IPS-18a (cell line): ENCODE data around the gene AHDC1.
A peak's percentile ranks its signal among the peaks of the same experiment; 100 is the strongest.

ENCODE experiments used
- H3K27ac ChIP-seq: one replicate; pipeline ENCODE4 v1.5.1; 2013; ENCODE audit warnings: low read length
- H3K27me3 ChIP-seq: one replicate; pipeline ENCODE4 v1.6.1; 2013; ENCODE audit warnings: mild to moderate bottlenecking, low read length; ENCODE audit not compliant: control insufficient read depth, insufficient read depth
- H3K36me3 ChIP-seq: one replicate; pipeline ENCODE4 v1.6.1; 2013; ENCODE audit warnings: low read depth, low read length; ENCODE audit not compliant: control insufficient read depth
- H3K4me1 ChIP-seq: one replicate; pipeline ENCODE4 v1.6.1; 2013; ENCODE audit warnings: low read depth, low read length; ENCODE audit not compliant: control insufficient read depth
- H3K4me3 ChIP-seq: one replicate; pipeline ENCODE4 v1.5.1; 2013; ENCODE audit warnings: low read length
- H3K9ac ChIP-seq: one replicate; pipeline ENCODE4 v1.6.1; 2013; ENCODE audit warnings: mild to moderate bottlenecking, low read length, moderate library complexity
- H3K9me3 ChIP-seq: one replicate; pipeline ENCODE4 v1.6.1; 2013; ENCODE audit warnings: low read depth, low read length; ENCODE audit not compliant: control insufficient read depth

AHDC1 gene

DNA sequence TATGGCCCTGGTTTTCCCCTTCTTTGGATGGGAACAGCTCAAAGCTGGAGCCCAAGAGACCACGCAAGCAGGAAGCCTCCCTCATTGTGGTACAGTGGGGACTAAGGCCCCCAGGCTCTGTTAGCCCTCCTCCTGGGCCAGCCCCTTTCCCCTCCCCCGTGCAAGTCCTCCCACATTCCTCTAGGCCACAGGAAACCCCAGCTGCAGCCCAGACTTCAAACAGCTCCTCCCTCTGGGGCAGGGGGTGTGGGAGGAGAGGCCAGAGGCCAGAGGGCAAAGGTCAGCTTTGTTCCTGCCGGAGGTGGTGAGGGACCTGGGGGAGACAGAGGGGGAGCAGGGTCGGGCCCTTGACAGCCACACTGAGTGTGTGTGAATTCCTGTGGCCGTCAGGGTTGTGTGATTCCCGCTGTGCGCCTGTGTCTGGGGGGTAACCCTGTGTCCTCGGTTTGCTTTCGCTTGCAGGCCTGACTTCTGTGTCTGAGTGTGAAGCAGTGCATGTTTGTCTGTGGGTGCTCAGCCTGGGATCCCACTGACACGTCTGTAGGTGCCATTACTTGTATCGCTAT, 3.4 kb upstream of the AHDC1 start:
- Histone ChIP-seq H3K4me3 (peak overlapping the region; percentile 31), H3K4me1 (peaks cover 37% of the 10 kb centered on the region), H3K27ac (peak overlapping the region; percentile 48), H3K36me3 (no peaks in the 10 kb centered on the region), H3K9me3 (no peaks in the 10 kb centered on the region), H3K27me3 (peaks cover 6% of the 10 kb centered on the region), H3K9ac (no peak overlapping the region)

DNA sequence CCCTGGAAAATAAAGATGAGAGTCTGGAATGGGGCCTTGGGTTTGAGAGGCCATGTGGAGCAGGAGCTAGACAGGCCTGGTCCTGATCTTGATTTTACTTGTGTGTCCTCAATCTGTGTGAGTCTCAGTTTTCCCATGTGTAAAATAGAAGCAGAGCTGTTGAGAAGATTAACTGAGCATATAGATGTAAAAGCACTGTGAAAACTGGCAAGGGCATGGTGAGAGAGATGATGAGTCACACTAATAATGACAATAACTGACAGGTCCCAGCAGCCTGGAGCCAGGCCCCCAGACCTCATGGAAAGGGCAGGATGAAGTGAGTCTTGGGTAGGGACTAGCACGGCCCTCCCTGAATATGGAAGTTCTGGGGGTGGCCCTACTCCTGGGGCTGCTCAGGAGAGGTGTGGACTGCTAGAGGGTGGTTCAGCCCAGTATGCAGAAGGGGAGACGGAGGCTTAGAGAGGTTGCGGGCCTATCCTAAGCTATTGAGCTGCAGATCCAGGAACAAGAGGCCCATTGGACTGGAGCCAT, 2.8 kb upstream of the AHDC1 start:
- peak overlapping the region; percentile 6 for H3K9ac ChIP-seq
- H3K4me3 ChIP-seq: peak overlapping the region; percentile 31
- peak overlapping the region; percentile 48 for H3K27ac ChIP-seq
- H3K36me3 ChIP-seq: no peaks in the 10 kb centered on the region
- H3K4me1 ChIP-seq: peaks cover 39% of the 10 kb centered on the region
- H3K27me3 ChIP-seq: peaks cover 6% of the 10 kb centered on the region
- H3K9me3 ChIP-seq: no peaks in the 10 kb centered on the region

- peak overlapping the region; percentile 39 for H3K4me3 ChIP-seq
- no peaks in the 10 kb centered on the region for H3K9me3 ChIP-seq
- peak overlapping the region; percentile 6 for H3K9ac ChIP-seq
- peaks cover 46% of the 10 kb centered on the region for H3K4me1 ChIP-seq
- H3K27ac ChIP-seq: no peak overlapping the region
- peaks cover 6% of the 10 kb centered on the region for H3K27me3 ChIP-seq
- H3K36me3 ChIP-seq: no peaks in the 10 kb centered on the region
These were observed 2.1 kb upstream of the AHDC1 start for GRCh38 chr1:27605796-27606707.

DNA sequence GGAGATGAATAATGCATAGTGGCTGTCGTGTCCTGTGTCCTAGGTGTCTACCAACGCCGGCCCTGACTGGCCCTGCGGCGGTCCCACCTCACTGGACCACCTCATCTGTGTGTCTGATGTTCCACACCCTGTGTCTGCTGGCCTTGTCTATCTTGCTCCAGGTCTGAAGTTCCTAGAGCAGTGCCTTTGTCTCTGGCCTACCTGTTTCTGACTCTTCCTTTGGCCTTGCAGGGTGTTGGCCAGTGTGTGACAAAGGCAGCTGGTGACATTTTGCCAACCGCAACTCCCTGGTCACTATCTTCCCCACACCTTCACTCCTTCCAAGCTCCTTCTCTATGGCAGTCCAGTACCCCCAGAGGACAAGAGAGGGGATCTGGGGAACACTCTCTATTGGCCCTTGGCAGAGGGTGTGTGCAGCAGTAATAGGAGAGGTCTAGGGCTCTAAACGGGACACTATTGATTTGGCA, 1.4 kb upstream of the AHDC1 start:
- Histone ChIP-seq H3K27ac (no peak overlapping the region), H3K36me3 (no peaks in the 10 kb centered on the region), H3K27me3 (peaks cover 6% of the 10 kb centered on the region), H3K9ac (no peak overlapping the region), H3K4me3 (peak overlapping the region; percentile 39), H3K9me3 (no peaks in the 10 kb centered on the region), H3K4me1 (peaks cover 53% of the 10 kb centered on the region)

DNA sequence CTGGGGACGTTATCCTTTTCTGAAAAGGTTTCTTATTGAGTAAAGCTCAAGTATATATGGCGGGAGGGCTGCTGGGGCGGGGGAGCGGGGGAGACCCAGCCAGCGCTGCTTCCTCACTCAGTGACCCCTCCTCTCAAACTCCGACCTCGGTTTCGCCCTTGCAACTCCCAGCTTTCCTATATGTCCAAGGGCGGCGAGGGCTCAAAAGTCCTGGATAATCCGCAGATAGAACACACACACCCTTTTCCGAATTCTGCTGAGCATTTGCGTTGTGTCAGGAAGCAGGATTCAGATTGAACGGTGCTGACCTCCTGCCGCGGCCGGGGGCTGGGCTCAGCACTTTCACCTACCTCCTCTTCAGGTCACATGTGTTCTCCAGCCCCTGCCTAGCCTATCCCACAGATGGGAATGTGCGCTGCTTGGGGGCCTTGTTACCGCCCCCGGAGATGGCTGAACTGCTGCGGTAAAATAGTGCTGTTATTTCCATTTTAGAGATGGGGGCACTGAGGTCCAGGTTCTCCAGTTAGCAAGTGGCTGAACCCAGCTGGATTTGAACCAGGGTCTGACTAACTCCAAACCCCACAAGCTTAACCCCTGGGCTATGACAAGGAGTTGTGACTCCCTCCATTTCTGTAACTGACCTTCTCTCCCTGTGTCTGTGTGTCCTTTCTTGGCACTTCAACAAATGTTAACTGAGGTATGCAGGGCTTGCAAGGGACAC, 795 bp upstream of the AHDC1 start:
- Histone ChIP-seq H3K4me3 (peak overlapping the region; percentile 73), H3K9ac (peak overlapping the region; percentile 41), H3K4me1 (peaks cover 59% of the 10 kb centered on the region)

DNA sequence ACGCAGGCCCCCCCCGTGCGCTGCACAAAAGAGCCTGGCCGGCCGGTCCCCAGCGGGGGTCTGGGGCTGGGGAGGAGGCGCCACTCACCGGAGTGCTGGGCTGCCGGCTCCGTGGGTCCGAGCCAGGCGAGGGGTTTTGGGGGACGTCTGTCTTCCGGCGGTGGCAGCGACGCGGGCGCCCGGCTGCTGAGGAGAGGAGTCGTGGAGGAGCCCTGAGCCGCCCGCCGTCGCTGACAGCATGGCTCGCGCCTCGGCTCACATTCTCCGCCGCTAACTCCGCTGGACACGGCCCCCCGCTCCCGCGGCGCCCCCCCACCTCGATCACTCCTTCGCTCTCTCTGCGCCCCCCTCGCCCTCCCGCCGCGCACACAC, 649 bp downstream of the AHDC1 start:
- H3K9me3 ChIP-seq: no peaks in the 10 kb centered on the region
- no peaks in the 10 kb centered on the region for H3K36me3 ChIP-seq
- H3K27me3 ChIP-seq: peaks cover 6% of the 10 kb centered on the region
- H3K4me3 ChIP-seq: peak overlapping the region; percentile 73
- H3K4me1 ChIP-seq: peaks cover 70% of the 10 kb centered on the region
- no peak overlapping the region for H3K27ac ChIP-seq
- H3K9ac ChIP-seq: peak overlapping the region; percentile 52

More for the DNA sequence above, 795 bp upstream of the AHDC1 start:
- Histone ChIP-seq H3K27me3 (peaks cover 6% of the 10 kb centered on the region), H3K36me3 (no peaks in the 10 kb centered on the region), H3K9me3 (no peaks in the 10 kb centered on the region), H3K27ac (no peak overlapping the region)

- Histone ChIP-seq H3K9me3 (no peaks in the 10 kb centered on the region), H3K4me1 (peaks cover 71% of the 10 kb centered on the region), H3K36me3 (no peaks in the 10 kb centered on the region), H3K4me3 (peak overlapping the region; percentile 73), H3K27me3 (peaks cover 6% of the 10 kb centered on the region), H3K27ac (no peak overlapping the region), H3K9ac (peak overlapping the region; percentile 52)
These were observed 1.3 kb downstream of the AHDC1 start for GRCh38 chr1:27602462-27603308.

GRCh38 chr1:27601771-27602461, 2.0 kb downstream of the AHDC1 start:
- H3K36me3 ChIP-seq: no peaks in the 10 kb centered on the region
- H3K27me3 ChIP-seq: peaks cover 6% of the 10 kb centered on the region
- peaks cover 65% of the 10 kb centered on the region for H3K4me1 ChIP-seq
- no peak overlapping the region for H3K27ac ChIP-seq
- H3K9me3 ChIP-seq: no peaks in the 10 kb centered on the region
- peak overlapping the region; percentile 73 for H3K4me3 ChIP-seq
- peak overlapping the region; percentile 21 for H3K9ac ChIP-seq

DNA sequence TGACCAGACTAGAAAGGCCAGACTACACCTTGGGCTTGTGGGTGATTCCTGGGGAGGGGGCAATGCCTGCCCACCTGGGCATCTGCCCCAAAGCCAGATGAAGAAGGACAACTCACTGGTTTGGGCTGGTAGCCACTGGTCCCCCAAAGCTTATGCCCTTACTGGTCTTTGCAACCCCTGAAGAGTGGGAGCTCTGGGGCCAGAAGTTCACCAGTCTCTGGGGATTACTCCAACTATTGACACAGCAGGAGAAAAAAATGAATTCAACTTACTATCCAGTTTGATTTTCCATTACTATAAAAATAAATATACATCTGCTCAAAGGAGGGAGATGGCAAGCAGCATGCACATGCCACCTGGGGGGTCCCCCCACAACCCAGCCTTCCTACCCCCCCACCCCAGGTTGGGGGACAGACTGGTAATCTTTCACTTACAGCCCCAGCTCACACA, 2.6 kb downstream of the AHDC1 start:
- H3K27me3 ChIP-seq: peaks cover 6% of the 10 kb centered on the region
- H3K4me1 ChIP-seq: peaks cover 59% of the 10 kb centered on the region
- no peak overlapping the region for H3K27ac ChIP-seq
- H3K4me3 ChIP-seq: peak overlapping the region; percentile 73
- H3K9me3 ChIP-seq: no peaks in the 10 kb centered on the region
- H3K36me3 ChIP-seq: no peaks in the 10 kb centered on the region
- no peak overlapping the region for H3K9ac ChIP-seq

DNA sequence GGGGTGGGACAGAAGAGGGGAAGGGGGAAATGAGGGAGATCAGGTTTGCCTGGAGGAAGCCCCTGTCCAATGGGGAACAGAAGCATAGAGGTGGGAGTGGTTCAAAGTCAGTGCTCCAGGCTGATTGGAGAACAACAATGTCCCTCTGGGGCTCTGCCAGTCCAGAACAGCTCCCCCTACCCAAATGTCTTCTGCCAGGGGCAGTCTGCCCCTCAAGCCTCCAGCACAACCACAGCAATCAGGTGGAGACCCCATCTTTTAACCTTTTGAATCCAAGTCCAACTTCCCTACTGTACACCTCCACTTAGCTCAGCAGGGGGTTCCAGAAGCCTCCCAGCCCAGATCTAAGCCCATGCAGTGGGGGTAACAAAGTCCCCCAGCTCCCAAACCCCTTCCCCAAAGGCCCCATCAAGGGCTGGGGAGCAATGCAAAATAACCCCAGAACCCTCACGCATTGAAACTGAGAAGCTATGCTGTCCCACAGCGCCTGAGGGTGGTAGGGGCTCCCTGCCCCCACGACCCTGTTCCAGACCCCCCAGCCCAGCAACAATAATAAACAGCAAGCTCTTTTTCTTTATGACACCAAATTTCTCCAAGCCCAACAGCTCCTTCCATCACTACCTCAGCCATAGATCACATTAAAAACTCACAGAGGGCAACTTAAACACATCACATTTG, 3.3 kb downstream of the AHDC1 start:
- peaks cover 52% of the 10 kb centered on the region for H3K4me1 ChIP-seq
- no peak overlapping the region for H3K27ac ChIP-seq
- no peaks in the 10 kb centered on the region for H3K36me3 ChIP-seq
- no peak overlapping the region for H3K9ac ChIP-seq
- H3K27me3 ChIP-seq: peaks cover 6% of the 10 kb centered on the region
- no peak overlapping the region for H3K4me3 ChIP-seq
- H3K9me3 ChIP-seq: no peaks in the 10 kb centered on the region
